Tibial nerve (tissue), 4 donors: ENCODE data around the gene NTNG1. TPM values are rescaled to one million over a fixed set of nuclear protein-coding genes. Genes with fewer than 3 reads are reported as not detected.

Experiments used
- DNase-seq, 2 donors: peaks; one replicate each; pipeline ENCODE4 v3.0.0-alpha.2; 2019; ENCODE audit warnings: low spot score in 2 of 2
- H3K27ac ChIP-seq, 4 donors: fragments of 200-600 bp; sonication (generic) in 3 of 4; one replicate each; pipeline ENCODE4 v1.5.1; 2017 to 2019; ENCODE audit warnings: mild to moderate bottlenecking in 1 of 4
- H3K27me3 ChIP-seq, 2 donors: fragments of 200-600 bp; sonication (generic) in 1 of 2; one replicate each; pipeline versions ENCODE4 v1.5.1 to v1.6.0; 2017 to 2019
- H3K36me3 ChIP-seq, 3 donors: fragments of 200-600 bp; sonication (generic); one replicate each; pipeline ENCODE4 v1.5.1; 2018 to 2019
- H3K4me1 ChIP-seq, 4 donors: fragments of 200-600 bp; sonication (generic) in 3 of 4; one replicate each; pipeline ENCODE4 v1.5.1; 2017 to 2019
- H3K4me3 ChIP-seq, 4 donors: fragments of 200-600 bp; sonication (generic) in 3 of 4; one replicate each; pipeline ENCODE4 v1.5.1; 2017 to 2019; ENCODE audit warnings: mild to moderate bottlenecking in 1 of 4, moderate library complexity in 1 of 4
- H3K9me3 ChIP-seq, 4 donors: fragments of 200-600 bp; sonication (generic) in 3 of 4; one replicate each; pipeline ENCODE4 v1.5.1; 2017 to 2019
- CTCF ChIP-seq, 5 experiments: fragments of 200-600 bp in 3 of 5; fragments of 450-650 bp in 2 of 5; sonication (generic) in 3 of 5; IDR thresholded peaks; one replicate each; pipeline ENCODE4 v1.5.1; 2016 to 2019; ENCODE audit warnings: antibody characterized with exemption in 5 of 5, mild to moderate bottlenecking in 3 of 5, moderate library complexity in 2 of 5
- EP300 ChIP-seq, 2 donors: sonication (generic); formaldehyde crosslinking; IDR thresholded peaks; one replicate each; pipeline ENCODE4 v1.6.1; 2017; ENCODE audit warnings: antibody characterized with exemption in 2 of 2, mild to moderate bottlenecking in 1 of 2
- POLR2A ChIP-seq, 2 donors: fragments of 450-650 bp; IDR thresholded peaks; one replicate each; pipeline ENCODE4 v1.6.1; 2017; ENCODE audit warnings: antibody characterized with exemption in 2 of 2, mild to moderate bottlenecking in 2 of 2, moderate library complexity in 2 of 2
- WGBS, 2 donors: methylation state at CpG; one replicate each; pipeline ENCODE4 v1.1.5; 2018; 5-methylcytosine and 5-hydroxymethylcytosine counted together
- total RNA-seq, 4 donors: library from RNA; depleted of rRNA; stranded (reverse); fragments of >200 nt; gene quantifications; one replicate each; pipeline ENCODE4 v1.1.0, GENCODE V29; 2016

Gene NTNG1
- total RNA-seq, 4 donors from 2014 or later: 1.4 to 6.6 (median 3.9) TPM

- Histone ChIP-seq H3K27me3 (no peaks in the 10 kb centered on the region), H3K27ac (no peak overlapping the region), H3K4me1 (no peaks in the 10 kb centered on the region), H3K9me3 (no peaks in the 10 kb centered on the region), H3K4me3 (no peak overlapping the region), H3K36me3 (no peaks in the 10 kb centered on the region)
- no peak for DNase-seq
- 65 to 69% methylated on average over 2 of the region's 2 CpGs for WGBS, 2 donors
- TF ChIP-seq EP300 (IDR thresholded peaks at IDR 0.05) (no peak), POLR2A (IDR thresholded peaks at IDR 0.05) (no peak), CTCF (IDR thresholded peaks at IDR 0.05) (no peak)
Observed at GRCh38 chr1:107443860-107444259, 303.0 kb downstream of the NTNG1 start.

- Histone ChIP-seq H3K27me3 (no peaks in the 10 kb centered on the region), H3K36me3 (no peaks in the 10 kb centered on the region), H3K4me1 (no peaks in the 10 kb centered on the region), H3K4me3 (no peak overlapping the region), H3K9me3 (no peaks in the 10 kb centered on the region), H3K27ac (no peak overlapping the region)
- 73% methylated on average over 1 of the region's 1 CpG for WGBS, 2 donors
- TF ChIP-seq CTCF (IDR thresholded peaks at IDR 0.05) (no peak), EP300 (IDR thresholded peaks at IDR 0.05) (no peak), POLR2A (IDR thresholded peaks at IDR 0.05) (no peak)
- no peak for DNase-seq
Observed at GRCh38 chr1:107444302-107444701, 303.5 kb downstream of the NTNG1 start.

- Histone ChIP-seq H3K27me3 (no peaks in the 10 kb centered on the region), H3K27ac (no peak overlapping the region), H3K4me1 (no peaks in the 10 kb centered on the region), H3K9me3 (no peaks in the 10 kb centered on the region), H3K4me3 (no peak overlapping the region), H3K36me3 (no peaks in the 10 kb centered on the region)
- DNase-seq: no peak
- TF ChIP-seq EP300 (IDR thresholded peaks at IDR 0.05) (no peak), POLR2A (IDR thresholded peaks at IDR 0.05) (no peak), CTCF (IDR thresholded peaks at IDR 0.05) (no peak)
- WGBS, 2 donors: 77 to 90% methylated on average over 3 of the region's 3 CpGs
Observed at GRCh38 chr1:107449326-107449725, 308.5 kb downstream of the NTNG1 start.

- H3K4me3 ChIP-seq: no peak overlapping the region
- no peak for TF ChIP-seq POLR2A (IDR thresholded peaks at IDR 0.05)
- TF ChIP-seq EP300 (IDR thresholded peaks at IDR 0.05): no peak
- TF ChIP-seq CTCF (IDR thresholded peaks at IDR 0.05): no peak
Observed at GRCh38 chr1:107450899-107451664, 310.2 kb downstream of the NTNG1 start.

GRCh38 chr1:107451715-107452114, 310.9 kb downstream of the NTNG1 start:
- Histone ChIP-seq H3K4me1 (no peaks in the 10 kb centered on the region), H3K9me3 (no peaks in the 10 kb centered on the region), H3K36me3 (no peaks in the 10 kb centered on the region), H3K4me3 (no peak overlapping the region), H3K27ac (no peak overlapping the region), H3K27me3 (no peaks in the 10 kb centered on the region)
- no peak for TF ChIP-seq CTCF (IDR thresholded peaks at IDR 0.05)
- TF ChIP-seq POLR2A (IDR thresholded peaks at IDR 0.05): no peak
- no peak for TF ChIP-seq EP300 (IDR thresholded peaks at IDR 0.05)
- WGBS, 2 donors: 73 to 85% methylated on average over 2 of the region's 2 CpGs
- DNase-seq: no peak

More at GRCh38 chr1:107450899-107451664, 310.2 kb downstream of the NTNG1 start:
- DNase-seq: no peak
- 42 to 46% methylated on average over 5 of the region's 5 CpGs for WGBS, 2 donors
- H3K9me3 ChIP-seq: no peaks in the 10 kb centered on the region
- no peaks in the 10 kb centered on the region for H3K27me3 ChIP-seq
- no peak overlapping the region for H3K27ac ChIP-seq
- H3K36me3 ChIP-seq: no peaks in the 10 kb centered on the region
- no peaks in the 10 kb centered on the region for H3K4me1 ChIP-seq
